Measurements from ENCODE around the gene VSIG2.

VSIG2 gene

GRCh38 chr11:124784051-124784450, 32.0 kb upstream of the VSIG2 start:
- no peak overlapping the region for H2AFZ ChIP-seq (ENCODE audit: low read depth, low read length, severe bottlenecking)
- no peaks in the 10 kb centered on the region for H3K9me2 ChIP-seq (replicated peaks; ENCODE audit: insufficient read depth, low read length)
- TF ChIP-seq CTCF (IDR thresholded peaks at IDR 0.05; ENCODE audit: insufficient read depth, low read length, poor library complexity, severe bottlenecking) (no peak), EZH2phosphoT487 (conservative IDR thresholded peaks at IDR 0.05; ENCODE audit: low read length) (no peak)
- H3K9me3 ChIP-seq (ENCODE audit: insufficient read depth, low read length): no peaks in the 10 kb centered on the region
- no peaks in the 10 kb centered on the region for H3K36me3 ChIP-seq (ENCODE audit: low read length)
- no peaks in the 10 kb centered on the region for H3K79me2 ChIP-seq (ENCODE audit: insufficient read depth, low read length)
- no peak overlapping the region for H3K27ac ChIP-seq (ENCODE audit: low read depth, low read length)
- H4K20me1 ChIP-seq (ENCODE audit: low read depth, low read length): 0 out of 2 replicates have a peak, but pooled peaks cover 3% of the 10 kb centered on the region
- no peak overlapping the region for H3K4me3 ChIP-seq (ENCODE audit: insufficient read depth, low read length, poor library complexity, severe bottlenecking)
- H3F3A ChIP-seq (ENCODE audit: insufficient read depth): no peaks in the 10 kb centered on the region
- no peaks in the 10 kb centered on the region for H3K27me3 ChIP-seq (ENCODE audit: low read length)
- no peak overlapping the region for H3K9ac ChIP-seq (ENCODE audit: low read length)
- no peak overlapping the region for H3K4me2 ChIP-seq (ENCODE audit: low read depth, low read length, poor library complexity, severe bottlenecking)

DNA sequence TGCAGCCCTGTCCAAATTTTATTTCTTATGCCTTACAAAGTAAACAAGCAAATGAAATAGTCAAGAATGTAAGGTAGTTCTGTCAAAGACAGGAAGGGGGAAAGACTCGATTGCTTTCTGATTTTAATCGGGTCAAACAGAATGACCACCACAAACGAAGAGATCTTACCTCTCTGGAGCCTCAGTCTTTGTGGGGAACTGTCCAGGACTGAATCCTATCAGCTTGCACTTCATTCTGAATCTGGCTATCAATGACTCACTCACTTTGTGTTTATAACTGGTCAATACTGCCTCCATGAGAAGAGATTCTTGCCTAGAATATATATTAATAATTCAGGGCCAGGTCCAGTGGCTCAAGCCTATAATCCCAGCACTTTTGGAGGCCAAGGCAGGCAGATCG, 30.9 kb upstream of the VSIG2 start:
- Histone ChIP-seq H3K79me2 (ENCODE audit: insufficient read depth, low read length) (no peaks in the 10 kb centered on the region), H3K36me3 (ENCODE audit: low read length) (no peaks in the 10 kb centered on the region), H3F3A (ENCODE audit: insufficient read depth) (no peaks in the 10 kb centered on the region)

DNA sequence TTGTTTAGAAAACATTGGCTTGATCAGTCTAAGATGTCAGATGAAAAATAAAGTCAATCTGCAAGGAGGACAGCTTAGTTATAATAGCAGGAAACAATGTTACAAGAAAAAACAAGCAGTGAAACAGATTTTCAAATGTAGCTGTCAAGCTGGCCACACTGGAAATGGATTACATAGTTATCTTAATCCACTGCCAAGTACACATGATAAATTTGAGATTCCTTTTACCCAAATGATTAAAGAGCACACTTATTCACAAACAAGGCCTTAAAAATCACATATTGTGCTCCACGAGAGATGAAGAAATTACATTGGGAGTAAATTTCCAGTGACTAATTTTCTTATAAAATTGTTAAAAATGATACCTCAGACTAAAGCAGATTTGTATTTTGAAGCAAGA, 27.5 kb upstream of the VSIG2 start:
- Histone ChIP-seq H3K9ac (ENCODE audit: low read length) (no peak overlapping the region), H2AFZ (ENCODE audit: low read depth, low read length, severe bottlenecking) (no peak overlapping the region), H3K79me2 (ENCODE audit: insufficient read depth, low read length) (no peaks in the 10 kb centered on the region), H4K20me1 (ENCODE audit: low read depth, low read length) (no peaks in the 10 kb centered on the region), H3K9me2 (replicated peaks; ENCODE audit: insufficient read depth, low read length) (no peaks in the 10 kb centered on the region), H3F3A (ENCODE audit: insufficient read depth) (no peaks in the 10 kb centered on the region), H3K4me3 (ENCODE audit: insufficient read depth, low read length, poor library complexity, severe bottlenecking) (no peak overlapping the region), H3K36me3 (ENCODE audit: low read length) (no peaks in the 10 kb centered on the region), H3K27ac (ENCODE audit: low read depth, low read length) (no peak overlapping the region), H3K4me2 (ENCODE audit: low read depth, low read length, poor library complexity, severe bottlenecking) (no peak overlapping the region), H3K9me3 (ENCODE audit: insufficient read depth, low read length) (no peaks in the 10 kb centered on the region), H3K27me3 (ENCODE audit: low read length) (no peaks in the 10 kb centered on the region)
- no peak for TF ChIP-seq EZH2phosphoT487 (conservative IDR thresholded peaks at IDR 0.05; ENCODE audit: low read length)
- no peak for TF ChIP-seq CTCF (IDR thresholded peaks at IDR 0.05; ENCODE audit: insufficient read depth, low read length, poor library complexity, severe bottlenecking)

More for the DNA sequence above, 30.9 kb upstream of the VSIG2 start:
- Histone ChIP-seq H3K27ac (ENCODE audit: low read depth, low read length) (no peak overlapping the region), H3K4me2 (ENCODE audit: low read depth, low read length, poor library complexity, severe bottlenecking) (no peak overlapping the region), H3K9me2 (replicated peaks; ENCODE audit: insufficient read depth, low read length) (no peaks in the 10 kb centered on the region), H4K20me1 (ENCODE audit: low read depth, low read length) (no peaks in the 10 kb centered on the region), H3K9ac (ENCODE audit: low read length) (no peak overlapping the region), H3K4me3 (ENCODE audit: insufficient read depth, low read length, poor library complexity, severe bottlenecking) (no peak overlapping the region), H2AFZ (ENCODE audit: low read depth, low read length, severe bottlenecking) (no peak overlapping the region), H3K27me3 (ENCODE audit: low read length) (no peaks in the 10 kb centered on the region), H3K9me3 (ENCODE audit: insufficient read depth, low read length) (no peaks in the 10 kb centered on the region)
- TF ChIP-seq EZH2phosphoT487 (conservative IDR thresholded peaks at IDR 0.05; ENCODE audit: low read length) (no peak), CTCF (IDR thresholded peaks at IDR 0.05; ENCODE audit: insufficient read depth, low read length, poor library complexity, severe bottlenecking) (no peak)
